ENCODE measurements around the gene CIROP. TPM values are rescaled to one million over a fixed set of nuclear protein-coding genes. Genes with fewer than 3 reads are reported as not detected.

Gene CIROP
- total RNA-seq, 4 donors from 2014 or later: not detected

- H3K4me1 ChIP-seq: peaks cover 51% of the 10 kb centered on the region
- no peak overlapping the region for H3K4me3 ChIP-seq
- H3K27me3 ChIP-seq: no peaks in the 10 kb centered on the region
- H3K36me3 ChIP-seq: peaks cover 64% of the 10 kb centered on the region
- TF ChIP-seq POLR2A (IDR thresholded peaks at IDR 0.05): no peak
- TF ChIP-seq POLR2AphosphoS5 (IDR thresholded peaks at IDR 0.05): no peak
- TF ChIP-seq, protein P1, sequence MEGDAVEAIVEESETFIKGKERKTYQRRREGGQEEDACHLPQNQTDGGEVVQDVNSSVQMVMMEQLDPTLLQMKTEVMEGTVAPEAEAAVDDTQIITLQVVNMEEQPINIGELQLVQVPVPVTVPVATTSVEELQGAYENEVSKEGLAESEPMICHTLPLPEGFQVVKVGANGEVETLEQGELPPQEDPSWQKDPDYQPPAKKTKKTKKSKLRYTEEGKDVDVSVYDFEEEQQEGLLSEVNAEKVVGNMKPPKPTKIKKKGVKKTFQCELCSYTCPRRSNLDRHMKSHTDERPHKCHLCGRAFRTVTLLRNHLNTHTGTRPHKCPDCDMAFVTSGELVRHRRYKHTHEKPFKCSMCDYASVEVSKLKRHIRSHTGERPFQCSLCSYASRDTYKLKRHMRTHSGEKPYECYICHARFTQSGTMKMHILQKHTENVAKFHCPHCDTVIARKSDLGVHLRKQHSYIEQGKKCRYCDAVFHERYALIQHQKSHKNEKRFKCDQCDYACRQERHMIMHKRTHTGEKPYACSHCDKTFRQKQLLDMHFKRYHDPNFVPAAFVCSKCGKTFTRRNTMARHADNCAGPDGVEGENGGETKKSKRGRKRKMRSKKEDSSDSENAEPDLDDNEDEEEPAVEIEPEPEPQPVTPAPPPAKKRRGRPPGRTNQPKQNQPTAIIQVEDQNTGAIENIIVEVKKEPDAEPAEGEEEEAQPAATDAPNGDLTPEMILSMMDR (IDR thresholded peaks at IDR 0.05): peak; percentile 96 to 97
- 27% methylated on average over 8 of the region's 8 CpGs for WGBS
- H3K27ac ChIP-seq: no peak overlapping the region
- H3K9me3 ChIP-seq: no peaks in the 10 kb centered on the region
- DNase-seq (ENCODE audit: low spot score in 2 of 2): peak in 1 of 2 donors; percentile 86
These were observed 35.9 kb downstream of the CIROP start for GRCh38 chr14:23068789-23069412.

DNA sequence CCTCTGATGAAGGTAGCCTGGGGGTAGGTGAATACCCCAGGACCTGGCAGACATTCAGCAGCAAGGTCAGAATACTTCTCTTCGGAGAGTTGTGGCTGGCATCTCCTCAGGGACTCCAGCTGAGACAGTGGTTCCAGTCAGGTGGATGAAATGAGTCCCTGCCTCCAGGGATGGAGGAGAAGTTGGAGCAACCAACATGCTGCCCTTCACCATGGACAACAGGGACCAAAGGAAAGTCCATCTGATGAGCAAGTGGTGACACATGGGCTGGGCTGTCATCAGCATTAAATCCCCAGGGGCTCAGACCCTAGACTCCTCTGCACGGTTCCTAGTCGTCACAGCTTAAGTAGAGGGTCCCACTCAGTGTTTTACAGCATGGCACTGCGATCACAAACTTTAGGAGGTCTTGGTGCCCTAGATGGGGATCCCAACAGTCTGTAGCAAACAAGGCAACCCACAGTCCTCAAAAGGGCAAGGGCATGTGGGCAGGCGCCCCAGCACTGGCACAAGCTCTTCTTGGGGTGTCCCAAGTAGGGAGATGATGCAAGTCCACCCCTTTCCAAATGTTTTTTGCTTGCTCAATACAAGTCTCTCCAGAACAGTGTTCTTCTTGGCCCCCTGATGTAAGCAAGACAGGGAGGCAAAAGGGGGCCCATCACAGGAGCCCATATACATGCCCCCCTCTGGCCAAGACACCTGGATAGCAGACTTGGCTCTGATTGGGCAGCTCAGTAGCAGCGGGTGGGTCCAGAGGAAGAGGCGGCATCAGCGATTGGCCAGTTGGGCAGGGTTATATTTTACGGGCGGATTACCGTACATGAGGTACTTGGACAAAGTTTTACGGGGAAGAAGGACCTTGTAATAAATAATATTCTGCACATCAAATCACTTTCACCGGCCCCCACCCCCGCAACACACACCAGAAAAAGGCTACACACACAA is 36.7 kb downstream of the CIROP start:
- 80% methylated on average over 14 of the region's 14 CpGs for WGBS
- no peaks in the 10 kb centered on the region for H3K27me3 ChIP-seq
- no peak overlapping the region for H3K27ac ChIP-seq
- H3K36me3 ChIP-seq: peaks cover 64% of the 10 kb centered on the region
- H3K4me3 ChIP-seq: no peak overlapping the region
- peak in 1 of 2 donors; percentile 48 for DNase-seq (ENCODE audit: low spot score in 2 of 2)
- H3K9me3 ChIP-seq: no peaks in the 10 kb centered on the region
- H3K4me1 ChIP-seq: peaks cover 51% of the 10 kb centered on the region
- TF ChIP-seq, protein P1 (IDR thresholded peaks at IDR 0.05): no peak
- TF ChIP-seq POLR2AphosphoS5 (IDR thresholded peaks at IDR 0.05) (no peak), EP300 (IDR thresholded peaks at IDR 0.05) (no peak), POLR2A (IDR thresholded peaks at IDR 0.05) (no peak)

GRCh38 chr14:23066855-23067744 is 37.7 kb downstream of the CIROP start:
- H3K4me3 ChIP-seq: no peak overlapping the region
- peaks cover 64% of the 10 kb centered on the region for H3K36me3 ChIP-seq
- TF ChIP-seq POLR2AphosphoS5 (IDR thresholded peaks at IDR 0.05): no peak
- no peak for TF ChIP-seq POLR2A (IDR thresholded peaks at IDR 0.05)
- TF ChIP-seq, protein P1 (IDR thresholded peaks at IDR 0.05): no peak
- TF ChIP-seq EP300 (IDR thresholded peaks at IDR 0.05): no peak
- DNase-seq (ENCODE audit: low spot score in 2 of 2): peak in 1 of 2 donors; percentile 67
- H3K27me3 ChIP-seq: no peaks in the 10 kb centered on the region
- no peak overlapping the region for H3K27ac ChIP-seq
- H3K9me3 ChIP-seq: no peaks in the 10 kb centered on the region
- peaks cover 50% of the 10 kb centered on the region for H3K4me1 ChIP-seq
- WGBS: 86% methylated on average over 23 of the region's 23 CpGs

- no peak for DNase-seq (ENCODE audit: low spot score in 2 of 2)
- no peaks in the 10 kb centered on the region for H3K27me3 ChIP-seq
- TF ChIP-seq, protein P1 (IDR thresholded peaks at IDR 0.05): no peak
- no peak for TF ChIP-seq POLR2A (IDR thresholded peaks at IDR 0.05)
- WGBS: 88% methylated on average over 3 of the region's 3 CpGs
- peaks cover 44% of the 10 kb centered on the region for H3K4me1 ChIP-seq
- no peaks in the 10 kb centered on the region for H3K9me3 ChIP-seq
- H3K36me3 ChIP-seq: peaks cover 71% of the 10 kb centered on the region
- no peak overlapping the region for H3K27ac ChIP-seq
- H3K4me3 ChIP-seq: no peak overlapping the region
These were observed 38.4 kb downstream of the CIROP start for GRCh38 chr14:23066368-23066767.

All from suprapubic skin (tissue), 4 donors.